ENCODE data around the gene TOMM34. TPM values are rescaled to one million over a fixed set of nuclear protein-coding genes. Genes with fewer than 3 reads are reported as not detected.

The TOMM34 gene
- total RNA-seq, 1 experiment from 2014 or later, result 37.5 TPM

- no peak overlapping the region for H3K23ac ChIP-seq (ENCODE audit: insufficient read length, low read depth, low read length)
- no peak for DNase-seq
- H4K8ac ChIP-seq (replicated peaks; ENCODE audit: insufficient read length, low read depth, low read length), result no peak overlapping the region
- no peak overlapping the region for H3K4me2 ChIP-seq (ENCODE audit: insufficient read depth, insufficient read length, low read length)
- peak; percentile 44; the same call in 2 of the 3 replicates for TF ChIP-seq CTCF (conservative IDR thresholded peaks at IDR 0.05)
- H2BK5ac ChIP-seq (ENCODE audit: insufficient read length, low read length), result no peak overlapping the region
- no peak overlapping the region for H3K4ac ChIP-seq (ENCODE audit: low read depth, low read length)
- H3K23me2 ChIP-seq (ENCODE audit: insufficient read length, low read depth, low read length, poor library complexity, severe bottlenecking), result no peaks in the 10 kb centered on the region
- no peak overlapping the region for H3K56ac ChIP-seq (ENCODE audit: insufficient read length, low read depth, low read length)
- no peaks in the 10 kb centered on the region for H3K27me3 ChIP-seq (ENCODE audit: insufficient read depth, low read length)
- H3K14ac ChIP-seq (ENCODE audit: insufficient read depth, low read length), result no peak overlapping the region
- Mint-ChIP-seq H3K9me3 (no peaks in the 10 kb centered on the region), H3K27ac (peak overlapping the region in 1 of 3 experiments; percentile 56; a peak in 1 of 7 replicates), H3K4me3 (no peak overlapping the region), H3K36me3 (ENCODE audit: insufficient read depth in 1 of 3, low read depth in 3 of 3) (peaks cover 6 to 80% (median 54%) of the 10 kb centered on the region in 3 experiments; a peak in 6 of 7 replicates), H3K4me1 (no peaks in the 10 kb centered on the region), H3K27me3 (ENCODE audit: low read depth) (no peaks in the 10 kb centered on the region)
- no peak overlapping the region for H2AFZ ChIP-seq (ENCODE audit: low read length)
- no peak overlapping the region for H3T11ph ChIP-seq (ENCODE audit: low read length)
- H3K4me1 ChIP-seq (ENCODE audit: insufficient read depth, low read length), result no peaks in the 10 kb centered on the region
- H2BK12ac ChIP-seq (ENCODE audit: insufficient read length, low read depth, low read length), result no peak overlapping the region
- no peak overlapping the region for H3K27ac ChIP-seq (ENCODE audit: insufficient read length, low read depth, low read length)
- no peak overlapping the region for H4K91ac ChIP-seq (ENCODE audit: insufficient read length, low read depth, low read length)
- no CpG with 5 or more reads among the region's 4 CpGs for WGBS (ENCODE audit: extremely low coverage, insufficient read length, low lambda C conversion rate)
- H3K9me3 ChIP-seq (ENCODE audit: control insufficient read depth, low read depth, low read length), result no peaks in the 10 kb centered on the region
- no peak overlapping the region for H3K18ac ChIP-seq (ENCODE audit: insufficient read length, low read depth, low read length)
- H2BK20ac ChIP-seq (ENCODE audit: low read depth, low read length, poor library complexity, severe bottlenecking), result no peak overlapping the region
- no peaks in the 10 kb centered on the region for H3K79me2 ChIP-seq (ENCODE audit: insufficient read depth, low read length)
- no peak overlapping the region for H3K9ac ChIP-seq (ENCODE audit: extremely low read depth, insufficient read length, low read length)
- no peak overlapping the region for H4K5ac ChIP-seq (ENCODE audit: insufficient read length, low read depth, low read length)
- no peak overlapping the region for H2BK15ac ChIP-seq (ENCODE audit: low read depth, low read length)
- H3K79me1 ChIP-seq (ENCODE audit: insufficient read depth, low read depth, low read length, poor library complexity, severe bottlenecking), result no peaks in the 10 kb centered on the region
- no peak overlapping the region for H2BK120ac ChIP-seq (ENCODE audit: low read depth, low read length, poor library complexity, severe bottlenecking)
- H4K20me1 ChIP-seq (ENCODE audit: control insufficient read depth, insufficient read depth, insufficient read length), result no peaks in the 10 kb centered on the region
- H2AK5ac ChIP-seq (ENCODE audit: insufficient read length, low read length), result no peak overlapping the region
Measured at GRCh38 chr20:44942264-44942973, 17.8 kb downstream of the TOMM34 start.
